HCT116 (cell line): Measurements from ENCODE around the gene SIAE. TPM values are rescaled to one million over a fixed set of nuclear protein-coding genes. Genes with fewer than 3 reads are reported as not detected.

Experiments used
- ATAC-seq: fragments of 200-7000 bp; cut with Tn5 transposase; 2 replicates; pipeline ENCODE4 v1.9.1; 2020; ENCODE audit warnings: mild to moderate bottlenecking, moderate library complexity
- BruUV-seq: library from RNA; stranded (reverse); fragments of 400-500 nt; replicated peaks from 2 replicates; lab custom pipeline; 2021; lab: Mats Ljungman, UMichigan
- CTCF ChIA-PET: fragments of 300-600 bp; sonication (Branson Sonifier 250); formaldehyde crosslinking; loops from one replicate; lab custom pipeline; 2021; ENCODE audit warnings: antibody characterized with exemption; lab: Charles Lee
- POLR2A ChIA-PET: fragments of 300-600, 350-600 bp; sonication (Branson Sonifier 250); formaldehyde crosslinking; loops from one replicate; lab custom pipeline; 2021; ENCODE audit warnings: antibody characterized with exemption; lab: Charles Lee
- RAD21 ChIA-PET, 2 experiments: fragments of 300-600 bp; sonication (Branson Sonifier 250); formaldehyde crosslinking; loops; one replicate each; lab custom pipeline; 2023; ENCODE audit warnings: low total read pairs in 2 of 2; ENCODE audit not compliant: uncharacterized antibody in 2 of 2, unreplicated experiment in 2 of 2, low non-redundant PET in 1 of 2; lab: Charles Lee
- DNase-seq: peaks from one replicate; pipeline ENCODE4 v3.0.0-alpha.2; 2010; ENCODE audit warnings: low read depth, low spot score
- H2AFZ ChIP-seq: fragments of 200-600 bp; shearing (Covaris generic), sonication (generic); 2 replicates; pipeline ENCODE4 v1.6.1; 2017; ENCODE audit warnings: low read depth, mixed run types, mixed read lengths, antibody characterized with exemption, low read length; ENCODE audit not compliant: poor library complexity, severe bottlenecking
- H3K27ac ChIP-seq: 2 replicates; pipeline ENCODE4 v1.5.1; 2012; ENCODE audit warnings: low read depth, low read length
- H3K27me3 ChIP-seq: fragments of 200-600 bp; sonication (generic); 2 replicates; pipeline ENCODE4 v1.6.1; 2016; ENCODE audit warnings: mixed run types, low read length, mixed read lengths; ENCODE audit not compliant: insufficient read depth
- H3K36me3 ChIP-seq, 2 experiments: fragments of 200-500 bp in 1 of 2; fragments of 200-600 bp in 1 of 2; sonication (Bioruptor generic) in 1 of 2; sonication (generic) in 1 of 2; 2 replicates each; pipeline versions ENCODE4 v1.5.1 to v1.6.1; 2014 to 2016; ENCODE audit warnings: low read length in 2 of 2, inconsistent platforms in 1 of 2, mixed read lengths in 1 of 2, mixed run types in 1 of 2; ENCODE audit not compliant: insufficient read depth in 2 of 2, control insufficient read depth in 1 of 2
- H3K4me1 ChIP-seq, 2 experiments: fragments of 200-600 bp in 1 of 2; sonication (generic) in 1 of 2; 2 replicates each; pipeline versions ENCODE4 v1.5.1 to v1.6.1; 2012 to 2017; ENCODE audit warnings: low read length in 2 of 2, inconsistent platforms in 1 of 2, mild to moderate bottlenecking in 1 of 2, mixed read lengths in 1 of 2, mixed run types in 1 of 2, moderate library complexity in 1 of 2; ENCODE audit not compliant: insufficient read depth in 2 of 2, control insufficient read depth in 1 of 2
- H3K4me2 ChIP-seq: fragments of 200-600 bp; sonication (generic); 2 replicates; pipeline ENCODE4 v1.6.1; 2017; ENCODE audit warnings: mixed run types, low read length, mixed read lengths
- H3K4me3 ChIP-seq, 2 experiments: fragments of 200-600 bp in 1 of 2; sonication (generic) in 1 of 2; replicated peaks in 1 of 2; 2 replicates each; pipeline ENCODE4 v1.5.1; 2011 to 2016; ENCODE audit warnings: low read length in 2 of 2, control low read depth in 1 of 2, low read depth in 1 of 2, mild to moderate bottlenecking in 1 of 2, mixed read lengths in 1 of 2, mixed run types in 1 of 2
- H3K79me2 ChIP-seq: fragments of 200-600 bp; sonication (generic); 2 replicates; pipeline ENCODE4 v1.6.1; 2017; ENCODE audit warnings: mild to moderate bottlenecking, mixed run types, low read length, moderate library complexity, mixed read lengths; ENCODE audit not compliant: insufficient read depth
- H3K9ac ChIP-seq: fragments of 200-600 bp; sonication (generic); 2 replicates; pipeline ENCODE4 v1.6.1; 2016; ENCODE audit warnings: low read length, mixed read lengths
- H3K9me2 ChIP-seq: fragments of 200-600 bp; sonication (generic), shearing (Covaris generic); 2 replicates; pipeline ENCODE4 v1.6.1; 2017; ENCODE audit warnings: mixed run types, mild to moderate bottlenecking, moderate library complexity; ENCODE audit not compliant: insufficient read depth
- H3K9me3 ChIP-seq, 2 experiments: fragments of 200-500 bp in 1 of 2; fragments of 200-600 bp in 1 of 2; sonication (Bioruptor generic) in 1 of 2; sonication (generic) in 1 of 2; 2 replicates each; pipeline ENCODE4 v1.6.1; 2014 to 2017; ENCODE audit warnings: low read length in 2 of 2, mixed read lengths in 2 of 2, inconsistent platforms in 1 of 2, low read depth in 1 of 2, mild to moderate bottlenecking in 1 of 2, mixed run types in 1 of 2, moderate library complexity in 1 of 2; ENCODE audit not compliant: control insufficient read depth in 1 of 2, insufficient read depth in 1 of 2
- H4K20me1 ChIP-seq: fragments of 200-600 bp; sonication (generic), shearing (Covaris generic); 2 replicates; pipeline ENCODE4 v1.6.1; 2017; ENCODE audit warnings: mixed run types, mild to moderate bottlenecking, moderate library complexity; ENCODE audit not compliant: insufficient read depth
- CBX3 ChIP-seq: IDR thresholded peaks from 2 replicates; pipeline ENCODE4 v1.6.1; 2012; ENCODE audit warnings: low read depth
- EGR1 ChIP-seq: IDR thresholded peaks from 2 replicates; pipeline ENCODE4 v1.6.1; 2012; ENCODE audit warnings: low read depth
- EZH2 ChIP-seq: fragments of 200-600 bp; sonication (generic); IDR thresholded peaks from 2 replicates; pipeline ENCODE4 v1.6.1; 2017; ENCODE audit warnings: antibody characterized with exemption, mixed run types
- EZH2phosphoT487 ChIP-seq: fragments of 200-600 bp; IDR thresholded peaks from 2 replicates; pipeline ENCODE4 v1.6.1; 2018; ENCODE audit warnings: antibody characterized with exemption, borderline replicate concordance
- FOSL1 ChIP-seq: IDR thresholded peaks from 2 replicates; pipeline ENCODE4 v1.6.1; 2012; ENCODE audit warnings: low read depth
- POLR2A ChIP-seq: IDR thresholded peaks from 2 replicates; pipeline ENCODE4 v1.7.0; 2011; ENCODE audit warnings: borderline replicate concordance; ENCODE audit not compliant: insufficient read depth, insufficient read length; ENCODE audit errors: extremely low read depth
- SIN3A ChIP-seq: IDR thresholded peaks from 2 replicates; pipeline ENCODE4 v1.6.1; 2012; ENCODE audit warnings: low read depth
- SP1 ChIP-seq: IDR thresholded peaks from 2 replicates; pipeline ENCODE4 v1.6.1; 2012; ENCODE audit warnings: low read depth
- SRF ChIP-seq: IDR thresholded peaks from 2 replicates; pipeline ENCODE4 v1.6.1; 2012; ENCODE audit warnings: low read depth
- TCF7L2 ChIP-seq: IDR thresholded peaks from 2 replicates; pipeline ENCODE4 v1.7.0; 2011; ENCODE audit warnings: borderline replicate concordance, inconsistent platforms; ENCODE audit not compliant: insufficient read depth, insufficient read length; ENCODE audit errors: extremely low read depth
- ZFX ChIP-seq: fragments of 450-650 bp; IDR thresholded peaks from 2 replicates; pipeline ENCODE4 v1.6.1; 2017
- ZNF274 ChIP-seq: fragments of 200-500 bp; sonication (Bioruptor generic); IDR thresholded peaks from 2 replicates; pipeline ENCODE4 v1.6.1; 2014; ENCODE audit warnings: mild to moderate bottlenecking, low read depth, low read length, inconsistent platforms
- intact Hi-C: fragments of 100-400 bp; cut with micrococcal nuclease; formaldehyde crosslinking; loops from 2 replicates; pipeline ENCODE4 v1.10.0; 2022
- total RNA-seq: library from RNA; stranded (reverse); gene quantifications from one replicate; pipeline ENCODE4 v1.2.1, GENCODE V29; 2021; ENCODE audit not compliant: unreplicated experiment
- TF ChIP-seq, protein P1 (sequence below): IDR thresholded peaks from 2 replicates; pipeline ENCODE4 v1.6.1; 2012
- TF ChIP-seq, protein P2 (sequence below): IDR thresholded peaks from 2 replicates; pipeline ENCODE4 v1.6.1; 2012
- TF ChIP-seq, protein P3 (sequence below): IDR thresholded peaks from 2 replicates; pipeline ENCODE4 v1.6.1; 2011; ENCODE audit warnings: mild to moderate bottlenecking, low read length, moderate library complexity; ENCODE audit not compliant: insufficient replicate concordance; ENCODE audit errors: extremely low read depth
- TF ChIP-seq, protein P4 (sequence below), 3 experiments: fragments of 200-600 bp in 1 of 3; sonication (generic) in 1 of 3; IDR thresholded peaks in 2 of 3; conservative IDR thresholded peaks in 1 of 3; 2 replicates each; pipeline ENCODE4 v1.5.1; 2012 to 2017; ENCODE audit warnings: low read depth in 2 of 3, low read length in 2 of 3, antibody characterized with exemption in 1 of 3, borderline replicate concordance in 1 of 3, control low read depth in 1 of 3, mild to moderate bottlenecking in 1 of 3, mixed read lengths in 1 of 3, mixed run types in 1 of 3, moderate library complexity in 1 of 3; ENCODE audit not compliant: insufficient read depth in 1 of 3

The SIAE gene
- total RNA-seq, 1 experiment from 2014 or later = 39.2 TPM

DNA sequence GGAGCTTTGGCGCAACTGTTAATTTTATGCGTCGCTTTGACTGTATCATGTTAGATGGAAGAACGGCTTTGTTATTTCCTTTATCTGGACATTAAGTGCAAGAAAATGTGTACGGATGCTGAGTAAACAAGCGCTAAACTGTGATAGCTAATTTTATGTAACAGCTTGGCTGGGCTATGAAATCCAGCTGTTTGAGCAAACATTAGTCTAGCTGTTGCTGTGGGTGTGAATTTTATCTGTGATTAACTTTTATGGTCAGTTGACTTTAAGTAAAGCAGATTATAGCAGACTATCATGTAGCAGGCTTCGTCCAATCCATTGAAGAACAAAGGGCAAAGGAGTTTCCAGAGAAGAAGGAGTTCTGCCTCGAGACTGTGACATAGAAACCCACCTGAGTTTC is 89.8 kb downstream of the SIAE start:
- Histone ChIP-seq H3K27ac (no peak overlapping the region), H3K9me3 (no peaks in the 10 kb centered on the region), H3K9me2 (no peaks in the 10 kb centered on the region), H3K4me2 (no peak overlapping the region), H3K9ac (no peak overlapping the region), H3K27me3 (peaks cover 67% of the 10 kb centered on the region), H4K20me1 (no peaks in the 10 kb centered on the region), H2AFZ (no peak overlapping the region), H3K36me3 (no peaks in the 10 kb centered on the region), H3K4me3 (no peak overlapping the region), H3K4me1 (no peaks in the 10 kb centered on the region), H3K79me2 (no peaks in the 10 kb centered on the region)
- ChIA-PET POLR2A (no interaction called here), CTCF (interaction anchor here (1.2 to 2.9 kb wide), 2 partner anchors 167 to 292 kb away, joined by 3 to 14 read pairs; no protein-coding TSS in a partner anchor), RAD21 (no interaction called here)
- intact Hi-C loops = no loop called here
- ATAC-seq = no peak
- no TSS peak for BruUV-seq
- DNase-seq = no peak
- TF ChIP-seq, protein P1, sequence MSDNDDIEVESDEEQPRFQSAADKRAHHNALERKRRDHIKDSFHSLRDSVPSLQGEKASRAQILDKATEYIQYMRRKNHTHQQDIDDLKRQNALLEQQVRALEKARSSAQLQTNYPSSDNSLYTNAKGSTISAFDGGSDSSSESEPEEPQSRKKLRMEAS = no peak
- no peak for TF ChIP-seq SRF
- no peak for TF ChIP-seq CBX3
- no peak for TF ChIP-seq SIN3A
- TF ChIP-seq, protein P2, sequence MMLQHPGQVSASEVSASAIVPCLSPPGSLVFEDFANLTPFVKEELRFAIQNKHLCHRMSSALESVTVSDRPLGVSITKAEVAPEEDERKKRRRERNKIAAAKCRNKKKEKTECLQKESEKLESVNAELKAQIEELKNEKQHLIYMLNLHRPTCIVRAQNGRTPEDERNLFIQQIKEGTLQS = no peak
- TF ChIP-seq EGR1 = no peak
- TF ChIP-seq POLR2A = no peak
- TF ChIP-seq ZNF274 = no peak
- no peak for TF ChIP-seq ZFX
- TF ChIP-seq EZH2 = no peak
- TF ChIP-seq, protein P3, sequence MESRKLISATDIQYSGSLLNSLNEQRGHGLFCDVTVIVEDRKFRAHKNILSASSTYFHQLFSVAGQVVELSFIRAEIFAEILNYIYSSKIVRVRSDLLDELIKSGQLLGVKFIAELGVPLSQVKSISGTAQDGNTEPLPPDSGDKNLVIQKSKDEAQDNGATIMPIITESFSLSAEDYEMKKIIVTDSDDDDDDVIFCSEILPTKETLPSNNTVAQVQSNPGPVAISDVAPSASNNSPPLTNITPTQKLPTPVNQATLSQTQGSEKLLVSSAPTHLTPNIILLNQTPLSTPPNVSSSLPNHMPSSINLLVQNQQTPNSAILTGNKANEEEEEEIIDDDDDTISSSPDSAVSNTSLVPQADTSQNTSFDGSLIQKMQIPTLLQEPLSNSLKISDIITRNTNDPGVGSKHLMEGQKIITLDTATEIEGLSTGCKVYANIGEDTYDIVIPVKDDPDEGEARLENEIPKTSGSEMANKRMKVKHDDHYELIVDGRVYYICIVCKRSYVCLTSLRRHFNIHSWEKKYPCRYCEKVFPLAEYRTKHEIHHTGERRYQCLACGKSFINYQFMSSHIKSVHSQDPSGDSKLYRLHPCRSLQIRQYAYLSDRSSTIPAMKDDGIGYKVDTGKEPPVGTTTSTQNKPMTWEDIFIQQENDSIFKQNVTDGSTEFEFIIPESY = no peak
- no peak for TF ChIP-seq EZH2phosphoT487
- no peak for TF ChIP-seq SP1
- TF ChIP-seq, protein P4, sequence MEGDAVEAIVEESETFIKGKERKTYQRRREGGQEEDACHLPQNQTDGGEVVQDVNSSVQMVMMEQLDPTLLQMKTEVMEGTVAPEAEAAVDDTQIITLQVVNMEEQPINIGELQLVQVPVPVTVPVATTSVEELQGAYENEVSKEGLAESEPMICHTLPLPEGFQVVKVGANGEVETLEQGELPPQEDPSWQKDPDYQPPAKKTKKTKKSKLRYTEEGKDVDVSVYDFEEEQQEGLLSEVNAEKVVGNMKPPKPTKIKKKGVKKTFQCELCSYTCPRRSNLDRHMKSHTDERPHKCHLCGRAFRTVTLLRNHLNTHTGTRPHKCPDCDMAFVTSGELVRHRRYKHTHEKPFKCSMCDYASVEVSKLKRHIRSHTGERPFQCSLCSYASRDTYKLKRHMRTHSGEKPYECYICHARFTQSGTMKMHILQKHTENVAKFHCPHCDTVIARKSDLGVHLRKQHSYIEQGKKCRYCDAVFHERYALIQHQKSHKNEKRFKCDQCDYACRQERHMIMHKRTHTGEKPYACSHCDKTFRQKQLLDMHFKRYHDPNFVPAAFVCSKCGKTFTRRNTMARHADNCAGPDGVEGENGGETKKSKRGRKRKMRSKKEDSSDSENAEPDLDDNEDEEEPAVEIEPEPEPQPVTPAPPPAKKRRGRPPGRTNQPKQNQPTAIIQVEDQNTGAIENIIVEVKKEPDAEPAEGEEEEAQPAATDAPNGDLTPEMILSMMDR (IDR thresholded peaks at IDR 0.05 in 2 of 3, conservative IDR thresholded peaks at IDR 0.05 in 1 of 3; ENCODE audit: borderline replicate concordance in 1 of 3, insufficient read depth in 1 of 3, low read depth in 2 of 3, low read length in 2 of 3) = no peak
- TF ChIP-seq TCF7L2 = no peak
- no peak for TF ChIP-seq FOSL1

Other genes with a start within 250 kb of the SIAE start
- not detected for gene OR8B4, start 248.9 kb downstream of the SIAE start, total RNA-seq
- not detected for gene OR8B8, start 228.0 kb downstream of the SIAE start, total RNA-seq
- gene OR8B12, start 130.1 kb downstream of the SIAE start, total RNA-seq = not detected
- not detected for gene OR8A1, start 103.7 kb downstream of the SIAE start, total RNA-seq
- not detected for gene PANX3, start 62.3 kb downstream of the SIAE start, total RNA-seq
- 29.6 TPM for gene TBRG1, start 50.9 kb downstream of the SIAE start, total RNA-seq
- 12.9 TPM for gene SPA17, start 165 bp upstream of the SIAE start, total RNA-seq
- gene NRGN, start 66.2 kb upstream of the SIAE start, total RNA-seq = 33.3 TPM
- gene VSIG2, start 78.5 kb upstream of the SIAE start, total RNA-seq = not detected
- 6.1 TPM for gene ESAM, start 88.6 kb upstream of the SIAE start, total RNA-seq
- 8.6 TPM for gene MSANTD2, start 126.7 kb upstream of the SIAE start, total RNA-seq
- gene ROBO3, start 191.7 kb upstream of the SIAE start, total RNA-seq = 30.7 TPM
- not detected for gene ROBO4, start 224.1 kb upstream of the SIAE start, total RNA-seq
- not detected for gene HEPN1, start 245.5 kb upstream of the SIAE start, total RNA-seq